Type B pancreatic cell (in vitro differentiated cells): Measurements from ENCODE around the gene ZNF628. TPM values are rescaled to one million over a fixed set of nuclear protein-coding genes. Genes with fewer than 3 reads are reported as not detected.

Experiments
- DNase-seq: peaks from one replicate; pipeline ENCODE4 v3.0.0; 2021; ENCODE audit warnings: mixed read lengths; ENCODE audit not compliant: unreplicated experiment; ENCODE audit errors: extremely low spot score
- H3K27ac Mint-ChIP-seq: 2 replicates; pipeline ENCODE4 v1.8.0; 2021; ENCODE audit warnings: mild to moderate bottlenecking, mixed read lengths
- H3K27me3 Mint-ChIP-seq: 2 replicates; pipeline ENCODE4 v1.8.0; 2021; ENCODE audit warnings: mixed read lengths
- H3K36me3 Mint-ChIP-seq: 2 replicates; pipeline ENCODE4 v1.8.0; 2021; ENCODE audit warnings: mixed read lengths
- H3K4me1 Mint-ChIP-seq: one replicate; pipeline ENCODE4 v1.8.0; 2021; ENCODE audit warnings: mixed read lengths; ENCODE audit not compliant: unreplicated experiment
- H3K4me3 Mint-ChIP-seq: 2 replicates; pipeline ENCODE4 v1.8.0; 2021; ENCODE audit warnings: mild to moderate bottlenecking, mixed read lengths
- H3K9me3 Mint-ChIP-seq: 2 replicates; pipeline ENCODE4 v1.8.0; 2021; ENCODE audit warnings: mixed read lengths
- total RNA-seq: library from RNA; stranded (reverse); gene quantifications from 2 replicates; pipeline ENCODE4 v1.2.1, GENCODE V29; 2021; ENCODE audit warnings: low replicate concordance
- TF ChIP-seq, protein P1 (sequence below): fragments of 200-600 bp; sonication (generic); conservative IDR thresholded peaks from 2 replicates; pipeline ENCODE4 v1.5.0; 2021; ENCODE audit warnings: antibody characterized with exemption, mild to moderate bottlenecking

The ZNF628 gene
- total RNA-seq, 1 donor from 2014 or later, result 10.3 TPM

DNA sequence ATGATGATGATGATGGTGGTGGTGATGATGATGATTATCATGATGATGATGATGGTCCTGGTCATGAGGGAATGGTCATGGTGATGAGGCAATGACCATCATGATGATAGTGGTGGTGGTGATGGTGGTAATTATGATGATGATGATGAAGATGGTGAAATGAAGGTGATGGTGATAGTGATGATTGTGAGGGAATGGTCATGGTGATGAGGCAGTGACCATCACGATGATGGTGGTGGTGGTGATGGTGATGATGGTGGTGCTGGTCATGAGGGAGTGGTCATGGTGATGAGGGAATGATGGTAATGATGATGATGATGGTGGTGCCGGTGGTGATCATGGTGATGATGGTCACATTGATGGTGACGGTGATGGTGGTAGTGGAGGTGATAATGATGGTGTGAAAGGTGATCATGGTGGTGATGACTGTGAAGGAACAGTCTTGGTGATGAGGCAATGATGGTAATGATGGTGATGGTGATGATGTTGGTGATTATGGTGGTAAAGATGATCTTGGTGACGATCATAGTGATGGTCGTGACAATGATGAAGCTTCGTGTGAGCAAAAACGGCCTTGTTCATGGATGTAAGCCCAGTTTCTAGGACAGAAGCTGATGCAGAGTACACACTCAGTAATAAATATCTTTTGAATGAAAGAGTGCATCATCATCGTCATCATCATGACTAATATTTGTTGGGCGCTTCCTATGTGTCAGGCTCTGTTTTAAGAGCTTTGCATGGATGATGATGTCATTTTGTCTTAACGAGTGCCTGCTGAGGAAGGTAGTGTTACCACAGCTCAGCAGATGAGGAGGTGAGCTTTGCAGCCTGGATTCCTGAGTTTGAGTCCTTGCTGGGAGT lies 43.3 kb downstream of the ZNF628 start:
- Mint-ChIP-seq H3K4me1 (peaks cover 5% of the 10 kb centered on the region), H3K27ac (no peak overlapping the region), H3K27me3 (peaks cover 4% of the 10 kb centered on the region), H3K36me3 (no peaks in the 10 kb centered on the region), H3K9me3 (no peaks in the 10 kb centered on the region), H3K4me3 (no peak overlapping the region)
- TF ChIP-seq, protein P1, sequence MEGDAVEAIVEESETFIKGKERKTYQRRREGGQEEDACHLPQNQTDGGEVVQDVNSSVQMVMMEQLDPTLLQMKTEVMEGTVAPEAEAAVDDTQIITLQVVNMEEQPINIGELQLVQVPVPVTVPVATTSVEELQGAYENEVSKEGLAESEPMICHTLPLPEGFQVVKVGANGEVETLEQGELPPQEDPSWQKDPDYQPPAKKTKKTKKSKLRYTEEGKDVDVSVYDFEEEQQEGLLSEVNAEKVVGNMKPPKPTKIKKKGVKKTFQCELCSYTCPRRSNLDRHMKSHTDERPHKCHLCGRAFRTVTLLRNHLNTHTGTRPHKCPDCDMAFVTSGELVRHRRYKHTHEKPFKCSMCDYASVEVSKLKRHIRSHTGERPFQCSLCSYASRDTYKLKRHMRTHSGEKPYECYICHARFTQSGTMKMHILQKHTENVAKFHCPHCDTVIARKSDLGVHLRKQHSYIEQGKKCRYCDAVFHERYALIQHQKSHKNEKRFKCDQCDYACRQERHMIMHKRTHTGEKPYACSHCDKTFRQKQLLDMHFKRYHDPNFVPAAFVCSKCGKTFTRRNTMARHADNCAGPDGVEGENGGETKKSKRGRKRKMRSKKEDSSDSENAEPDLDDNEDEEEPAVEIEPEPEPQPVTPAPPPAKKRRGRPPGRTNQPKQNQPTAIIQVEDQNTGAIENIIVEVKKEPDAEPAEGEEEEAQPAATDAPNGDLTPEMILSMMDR, result no peak
- no peak for DNase-seq

GRCh38 chr19:55520691-55521292 lies 44.4 kb downstream of the ZNF628 start:
- Mint-ChIP-seq H3K36me3 (no peaks in the 10 kb centered on the region), H3K27ac (no peak overlapping the region), H3K4me1 (peaks cover 5% of the 10 kb centered on the region), H3K4me3 (no peak overlapping the region), H3K9me3 (no peaks in the 10 kb centered on the region), H3K27me3 (peaks cover 8% of the 10 kb centered on the region)
- no peak for DNase-seq
- TF ChIP-seq, protein P1, result no peak

GRCh38 chr19:55525289-55526101 lies 49.1 kb downstream of the ZNF628 start:
- TF ChIP-seq, protein P1, result no peak

DNA sequence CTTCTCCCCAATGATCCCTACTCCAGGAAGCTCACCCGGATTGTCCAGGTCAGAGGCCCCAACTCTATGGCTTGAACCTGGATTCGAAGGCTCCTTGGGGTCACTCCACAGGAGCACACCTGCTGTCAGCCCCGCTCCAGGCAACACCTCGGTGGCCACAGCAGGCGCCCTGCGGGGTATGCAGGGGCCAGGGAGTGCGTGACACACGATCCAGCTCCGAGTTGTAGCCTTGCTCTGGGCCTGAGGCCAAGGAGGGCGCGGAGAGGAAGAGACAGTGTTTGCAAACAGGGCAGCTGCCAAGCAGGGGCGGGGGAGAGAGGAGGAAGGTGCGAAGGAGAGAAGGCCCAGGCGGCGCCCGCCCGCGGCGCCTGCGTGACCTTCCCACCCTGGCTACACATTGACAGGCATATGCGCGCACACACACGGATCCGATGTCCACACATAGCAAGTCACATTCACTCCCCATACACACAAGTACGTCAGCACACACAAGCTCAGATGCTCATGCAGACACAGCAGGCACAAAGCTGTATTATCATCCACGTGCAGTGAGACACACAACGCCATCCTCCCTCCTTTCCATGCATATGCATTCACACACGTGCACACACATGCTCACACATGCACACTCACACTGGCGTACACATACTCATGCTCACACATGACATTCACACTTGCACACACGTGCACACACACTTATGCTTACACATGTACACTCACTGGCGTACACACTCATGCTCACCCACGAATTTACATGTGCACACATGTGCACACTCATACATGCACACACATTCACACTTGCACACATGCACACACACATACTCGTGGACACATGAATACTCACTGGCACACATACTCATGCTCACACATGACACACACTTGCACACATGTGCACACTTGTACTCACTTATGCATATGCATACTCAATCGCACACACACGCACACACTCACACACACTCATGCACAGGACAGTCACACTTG lies 50.1 kb downstream of the ZNF628 start:
- TF ChIP-seq, protein P1, result no peak
- DNase-seq, result no peak
- peaks cover 8% of the 10 kb centered on the region for H3K27me3 Mint-ChIP-seq

More at GRCh38 chr19:55525289-55526101, 49.1 kb downstream of the ZNF628 start:
- H3K4me3 Mint-ChIP-seq, result no peak overlapping the region
- H3K9me3 Mint-ChIP-seq, result no peaks in the 10 kb centered on the region
- peaks cover 8% of the 10 kb centered on the region for H3K27me3 Mint-ChIP-seq
- H3K4me1 Mint-ChIP-seq, result peaks cover 5% of the 10 kb centered on the region
- H3K27ac Mint-ChIP-seq, result no peak overlapping the region
- DNase-seq, result no peak
- H3K36me3 Mint-ChIP-seq, result no peaks in the 10 kb centered on the region

More for the DNA sequence above, 50.1 kb downstream of the ZNF628 start:
- Mint-ChIP-seq H3K27ac (no peak overlapping the region), H3K9me3 (no peaks in the 10 kb centered on the region), H3K4me1 (peaks cover 5% of the 10 kb centered on the region), H3K36me3 (no peaks in the 10 kb centered on the region), H3K4me3 (no peak overlapping the region)
